Measurements from ENCODE around the gene CHD9NB. TPM values are rescaled to one million over a fixed set of nuclear protein-coding genes. Genes with fewer than 3 reads are reported as not detected.
A peak's percentile ranks its signal among the peaks of the same experiment; 100 is the strongest.

The CHD9NB gene
- polyA plus RNA-seq, 2 of the 4 experiments (the other 2 are of a cell fraction) = 2.0 to 2.8 TPM

GRCh38 chr16:53100889-53101288 lies 48.2 kb upstream of the CHD9NB start:
- ChIA-PET POLR2A (interaction anchor here (2.5 to 5.2 kb wide), 2 partner anchors 21 to 29 kb away, joined by 18 to 54 read pairs; no protein-coding TSS in a partner anchor), CTCF (interaction anchor here (1.6 to 7.8 kb wide), 3 partner anchors 9 to 45 kb away, joined by 3 to 49 read pairs (median 4); partner anchors contain the start of gene CHD9)
- no peak for FAIRE-seq
- peak overlapping the region; percentile 95 to 96 for H3K27ac ChIP-seq
- no peak for DNase-seq (ENCODE audit: low read depth in 1 of 2, low spot score in 1 of 2)
- no peak for ATAC-seq
- H3K4me1 ChIP-seq = peaks cover 42% of the 10 kb centered on the region
- no peaks in the 10 kb centered on the region for H3K9me3 ChIP-seq
- TF ChIP-seq FOXS1 (CRISPR knock-in tag; IDR thresholded peaks at IDR 0.05) = no peak
- no peak for TF ChIP-seq ATOH8 (CRISPR knock-in tag; IDR thresholded peaks at IDR 0.05; ENCODE audit: low read depth)
- TF ChIP-seq MAFK (IDR thresholded peaks at IDR 0.05; ENCODE audit: partially characterized antibody) = peak; percentile 7
- TF ChIP-seq HOXB13 (CRISPR knock-in tag; IDR thresholded peaks at IDR 0.05; ENCODE audit: low read depth) = no peak
- no peak overlapping the region for H3K4me3 ChIP-seq
- peak overlapping the region; percentile 92 for H3K4me2 ChIP-seq
- WGBS (ENCODE audit: missing lambda C conversion rate) = 47% methylated on average over 1 of the region's 1 CpG

- no peak for FAIRE-seq
- CTCF ChIA-PET = interaction anchor here (1.1 to 7.8 kb wide), 7 partner anchors 8 to 44 kb away, joined by 3 to 49 read pairs (median 5); partner anchors contain the start of gene CHD9
- TF ChIP-seq FOSL2 (IDR thresholded peaks at IDR 0.05) = no peak
- peak; percentile 82 for TF ChIP-seq FOSL2 (CRISPR knock-in tag; IDR thresholded peaks at IDR 0.05)
- TF ChIP-seq CEBPB (IDR thresholded peaks at IDR 0.05) = peak in 1 of 2 experiments; percentile 53; a peak in 1 of 4 replicates
- no peak for TF ChIP-seq ZSCAN20 (CRISPR knock-in tag; IDR thresholded peaks at IDR 0.05)
- TF ChIP-seq CHD2 (IDR thresholded peaks at IDR 0.05; ENCODE audit: low read length, partially characterized antibody) = no peak
- 45% methylated on average over 9 of the region's 9 CpGs for WGBS (ENCODE audit: missing lambda C conversion rate)
- Histone ChIP-seq H3K27ac (peak overlapping the region; percentile 95 to 96), H3K4me2 (peak overlapping the region; percentile 92), H3K9me3 (no peaks in the 10 kb centered on the region), H3K4me3 (peak overlapping the region; percentile 31), H3K4me1 (peaks cover 42% of the 10 kb centered on the region)
- no peak for DNase-seq (ENCODE audit: low read depth in 1 of 2, low spot score in 1 of 2)
- ATAC-seq = no peak
- POLR2A ChIA-PET = interaction anchor here (0.6 to 5.2 kb wide), 8 partner anchors 10 to 108 kb away, joined by 3 to 54 read pairs (median 12); partner anchors contain the start of genes CHD9 and CHD9NB
Observed at GRCh38 chr16:53100131-53100748, 47.5 kb upstream of the CHD9NB start.

GRCh38 chr16:53099318-53100130 lies 46.8 kb upstream of the CHD9NB start:
- FAIRE-seq = no peak
- Histone ChIP-seq H3K9me3 (no peaks in the 10 kb centered on the region), H3K27ac (peak overlapping the region; percentile 95 to 96), H3K4me2 (peak overlapping the region; percentile 92), H3K4me3 (peak overlapping the region; percentile 31), H3K4me1 (peaks cover 49% of the 10 kb centered on the region)
- peak; percentile 86 to 95 for DNase-seq (ENCODE audit: low read depth in 1 of 2, low spot score in 1 of 2)
- CTCF ChIA-PET = interaction anchor here (1.1 to 7.8 kb wide), 9 partner anchors 8 to 109 kb away, joined by 3 to 49 read pairs (median 5); partner anchors contain the start of gene CHD9
- WGBS (ENCODE audit: missing lambda C conversion rate) = 7% methylated on average over 20 of the region's 26 CpGs
- ATAC-seq = peak; percentile 92 to 94
- POLR2A ChIA-PET = interaction anchor here (0.6 to 5.2 kb wide), 9 partner anchors 10 to 109 kb away, joined by 3 to 54 read pairs (median 6); partner anchors contain the start of genes CHD9 and CHD9NB
- 0 out of 2 replicates have a peak, but pooled peaks have one; percentile 38 for TF ChIP-seq NFE2L2 (conservative IDR thresholded peaks at IDR 0.05; ENCODE audit: low read length)
- peak; percentile 49 for TF ChIP-seq MYC (IDR thresholded peaks at IDR 0.05; ENCODE audit: borderline replicate concordance, low read length)
- TF ChIP-seq CHD2 (IDR thresholded peaks at IDR 0.05; ENCODE audit: low read length, partially characterized antibody) = no peak
- peak in 1 of 2 experiments; percentile 65; a peak in 2 of 5 replicates for TF ChIP-seq JUN (IDR thresholded peaks at IDR 0.05)
- TF ChIP-seq RAD21 (conservative IDR thresholded peaks at IDR 0.05 in 1 of 2, IDR thresholded peaks at IDR 0.05 in 1 of 2) = peak in 1 of 2 experiments; percentile 45; a peak in 2 of 5 replicates
- TF ChIP-seq GATA3 (IDR thresholded peaks at IDR 0.05; ENCODE audit: borderline replicate concordance) = peak; percentile 53; the same call in 1 of the 2 replicates
- no peak for TF ChIP-seq HOXA7 (CRISPR knock-in tag; IDR thresholded peaks at IDR 0.05)
- peak; percentile 84 for TF ChIP-seq USF2 (IDR thresholded peaks at IDR 0.05)
- peak; percentile 82; the same call in 1 of the 2 replicates for TF ChIP-seq E2F6 (IDR thresholded peaks at IDR 0.05; ENCODE audit: borderline replicate concordance, low read depth)
- TF ChIP-seq FOSB (CRISPR knock-in tag; IDR thresholded peaks at IDR 0.05) = no peak
- no peak for TF ChIP-seq EHMT2 (IDR thresholded peaks at IDR 0.05; ENCODE audit: low read depth)
- TF ChIP-seq SMC3 (IDR thresholded peaks at IDR 0.05) = peak; percentile 24; the same call in 1 of the 3 replicates
- TF ChIP-seq POLR2AphosphoS2 (conservative IDR thresholded peaks at IDR 0.05; ENCODE audit: low read length) = no peak
- TF ChIP-seq BCL3 (IDR thresholded peaks at IDR 0.05) = 0 out of 3 replicates have a peak, but pooled peaks have one; percentile 31
- TF ChIP-seq TFCP2L1 (CRISPR knock-in tag; IDR thresholded peaks at IDR 0.05) = no peak
- peak; percentile 79 for TF ChIP-seq MAFK (IDR thresholded peaks at IDR 0.05; ENCODE audit: partially characterized antibody)
- TF ChIP-seq MAZ (IDR thresholded peaks at IDR 0.05; ENCODE audit: borderline replicate concordance, low read depth, low read length) = no peak
- peak; percentile 46 to 65; a peak in 2 of 5 replicates for TF ChIP-seq EP300 (IDR thresholded peaks at IDR 0.05)
- TF ChIP-seq MAX (IDR thresholded peaks at IDR 0.05) = peak; percentile 95
- no peak; the same call in 1 of the 2 replicates for TF ChIP-seq FOSL2 (IDR thresholded peaks at IDR 0.05)
- TF ChIP-seq FOSL2 (CRISPR knock-in tag; IDR thresholded peaks at IDR 0.05) = peak; percentile 83
- TF ChIP-seq ESRRA (IDR thresholded peaks at IDR 0.05; ENCODE audit: borderline replicate concordance, low read length) = 0 out of 2 replicates have a peak, but pooled peaks have one; percentile 3
